ENCODE measurements around the gene PROM1.

DNA sequence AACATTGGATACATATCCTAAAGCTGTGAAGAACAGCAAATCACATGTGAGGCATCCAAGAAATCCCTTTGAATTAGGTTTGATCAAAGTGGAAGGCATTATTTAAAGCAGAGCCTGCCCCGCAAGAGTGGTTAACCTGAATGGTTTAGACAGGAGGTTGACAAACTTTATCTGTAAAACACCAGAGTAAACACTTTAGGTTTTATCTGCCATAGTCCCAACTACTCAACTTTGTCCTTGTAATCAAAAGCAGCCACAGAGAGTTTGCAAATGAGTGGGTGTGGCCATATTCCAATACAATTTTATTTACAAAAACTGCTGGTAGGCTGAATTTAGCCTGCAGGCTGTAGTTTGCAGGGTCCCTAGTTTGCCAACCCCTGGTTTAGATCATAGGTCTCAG lies 95.6 kb downstream of the PROM1 start:
- TF ChIP-seq, protein P1, sequence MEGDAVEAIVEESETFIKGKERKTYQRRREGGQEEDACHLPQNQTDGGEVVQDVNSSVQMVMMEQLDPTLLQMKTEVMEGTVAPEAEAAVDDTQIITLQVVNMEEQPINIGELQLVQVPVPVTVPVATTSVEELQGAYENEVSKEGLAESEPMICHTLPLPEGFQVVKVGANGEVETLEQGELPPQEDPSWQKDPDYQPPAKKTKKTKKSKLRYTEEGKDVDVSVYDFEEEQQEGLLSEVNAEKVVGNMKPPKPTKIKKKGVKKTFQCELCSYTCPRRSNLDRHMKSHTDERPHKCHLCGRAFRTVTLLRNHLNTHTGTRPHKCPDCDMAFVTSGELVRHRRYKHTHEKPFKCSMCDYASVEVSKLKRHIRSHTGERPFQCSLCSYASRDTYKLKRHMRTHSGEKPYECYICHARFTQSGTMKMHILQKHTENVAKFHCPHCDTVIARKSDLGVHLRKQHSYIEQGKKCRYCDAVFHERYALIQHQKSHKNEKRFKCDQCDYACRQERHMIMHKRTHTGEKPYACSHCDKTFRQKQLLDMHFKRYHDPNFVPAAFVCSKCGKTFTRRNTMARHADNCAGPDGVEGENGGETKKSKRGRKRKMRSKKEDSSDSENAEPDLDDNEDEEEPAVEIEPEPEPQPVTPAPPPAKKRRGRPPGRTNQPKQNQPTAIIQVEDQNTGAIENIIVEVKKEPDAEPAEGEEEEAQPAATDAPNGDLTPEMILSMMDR (IDR thresholded peaks at IDR 0.05; ENCODE audit: low read depth, low read length, missing input control): no peak
- TF ChIP-seq RAD21 (IDR thresholded peaks at IDR 0.05) (no peak), YY1 (IDR thresholded peaks at IDR 0.05) (no peak), GABPA (IDR thresholded peaks at IDR 0.05 in 1 of 2, conservative IDR thresholded peaks at IDR 0.05 in 1 of 2) (no peak), SP1 (IDR thresholded peaks at IDR 0.05) (no peak), EGR1 (IDR thresholded peaks at IDR 0.05; ENCODE audit: low read depth in 2 of 2) (no peak), FOXA1 (IDR thresholded peaks at IDR 0.05) (no peak), TAF1 (conservative IDR thresholded peaks at IDR 0.05) (no peak), JUND (IDR thresholded peaks at IDR 0.05) (no peak)
- TF ChIP-seq, protein P2, sequence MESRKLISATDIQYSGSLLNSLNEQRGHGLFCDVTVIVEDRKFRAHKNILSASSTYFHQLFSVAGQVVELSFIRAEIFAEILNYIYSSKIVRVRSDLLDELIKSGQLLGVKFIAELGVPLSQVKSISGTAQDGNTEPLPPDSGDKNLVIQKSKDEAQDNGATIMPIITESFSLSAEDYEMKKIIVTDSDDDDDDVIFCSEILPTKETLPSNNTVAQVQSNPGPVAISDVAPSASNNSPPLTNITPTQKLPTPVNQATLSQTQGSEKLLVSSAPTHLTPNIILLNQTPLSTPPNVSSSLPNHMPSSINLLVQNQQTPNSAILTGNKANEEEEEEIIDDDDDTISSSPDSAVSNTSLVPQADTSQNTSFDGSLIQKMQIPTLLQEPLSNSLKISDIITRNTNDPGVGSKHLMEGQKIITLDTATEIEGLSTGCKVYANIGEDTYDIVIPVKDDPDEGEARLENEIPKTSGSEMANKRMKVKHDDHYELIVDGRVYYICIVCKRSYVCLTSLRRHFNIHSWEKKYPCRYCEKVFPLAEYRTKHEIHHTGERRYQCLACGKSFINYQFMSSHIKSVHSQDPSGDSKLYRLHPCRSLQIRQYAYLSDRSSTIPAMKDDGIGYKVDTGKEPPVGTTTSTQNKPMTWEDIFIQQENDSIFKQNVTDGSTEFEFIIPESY (IDR thresholded peaks at IDR 0.05): no peak
- TF ChIP-seq, protein P3, sequence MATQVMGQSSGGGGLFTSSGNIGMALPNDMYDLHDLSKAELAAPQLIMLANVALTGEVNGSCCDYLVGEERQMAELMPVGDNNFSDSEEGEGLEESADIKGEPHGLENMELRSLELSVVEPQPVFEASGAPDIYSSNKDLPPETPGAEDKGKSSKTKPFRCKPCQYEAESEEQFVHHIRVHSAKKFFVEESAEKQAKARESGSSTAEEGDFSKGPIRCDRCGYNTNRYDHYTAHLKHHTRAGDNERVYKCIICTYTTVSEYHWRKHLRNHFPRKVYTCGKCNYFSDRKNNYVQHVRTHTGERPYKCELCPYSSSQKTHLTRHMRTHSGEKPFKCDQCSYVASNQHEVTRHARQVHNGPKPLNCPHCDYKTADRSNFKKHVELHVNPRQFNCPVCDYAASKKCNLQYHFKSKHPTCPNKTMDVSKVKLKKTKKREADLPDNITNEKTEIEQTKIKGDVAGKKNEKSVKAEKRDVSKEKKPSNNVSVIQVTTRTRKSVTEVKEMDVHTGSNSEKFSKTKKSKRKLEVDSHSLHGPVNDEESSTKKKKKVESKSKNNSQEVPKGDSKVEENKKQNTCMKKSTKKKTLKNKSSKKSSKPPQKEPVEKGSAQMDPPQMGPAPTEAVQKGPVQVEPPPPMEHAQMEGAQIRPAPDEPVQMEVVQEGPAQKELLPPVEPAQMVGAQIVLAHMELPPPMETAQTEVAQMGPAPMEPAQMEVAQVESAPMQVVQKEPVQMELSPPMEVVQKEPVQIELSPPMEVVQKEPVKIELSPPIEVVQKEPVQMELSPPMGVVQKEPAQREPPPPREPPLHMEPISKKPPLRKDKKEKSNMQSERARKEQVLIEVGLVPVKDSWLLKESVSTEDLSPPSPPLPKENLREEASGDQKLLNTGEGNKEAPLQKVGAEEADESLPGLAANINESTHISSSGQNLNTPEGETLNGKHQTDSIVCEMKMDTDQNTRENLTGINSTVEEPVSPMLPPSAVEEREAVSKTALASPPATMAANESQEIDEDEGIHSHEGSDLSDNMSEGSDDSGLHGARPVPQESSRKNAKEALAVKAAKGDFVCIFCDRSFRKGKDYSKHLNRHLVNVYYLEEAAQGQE (IDR thresholded peaks at IDR 0.05): no peak
- TF ChIP-seq, protein P4, sequence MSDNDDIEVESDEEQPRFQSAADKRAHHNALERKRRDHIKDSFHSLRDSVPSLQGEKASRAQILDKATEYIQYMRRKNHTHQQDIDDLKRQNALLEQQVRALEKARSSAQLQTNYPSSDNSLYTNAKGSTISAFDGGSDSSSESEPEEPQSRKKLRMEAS (IDR thresholded peaks at IDR 0.05): no peak
- TF ChIP-seq, protein P5, sequence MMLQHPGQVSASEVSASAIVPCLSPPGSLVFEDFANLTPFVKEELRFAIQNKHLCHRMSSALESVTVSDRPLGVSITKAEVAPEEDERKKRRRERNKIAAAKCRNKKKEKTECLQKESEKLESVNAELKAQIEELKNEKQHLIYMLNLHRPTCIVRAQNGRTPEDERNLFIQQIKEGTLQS (IDR thresholded peaks at IDR 0.05): no peak
